Activated T-cell treated with anti-CD3 and anti-CD28 coated beads, Interleukin-2, amount 50 U/mL, for 24 hours (primary cell): ENCODE data around the gene ALDH7A1.
"Not testable (repeated sequence)": the region's sequence is repeated elsewhere in the genome, so short reads cannot be mapped to it uniquely, and the experiment has no call there.

Source experiments
- DNase-seq: peaks from one replicate; pipeline ENCODE4 v3.0.0-alpha.2; 2020
- H3K27ac Mint-ChIP-seq: 2 replicates; pipeline ENCODE4 v1.8.0; 2020; ENCODE audit warnings: mild to moderate bottlenecking, mixed read lengths
- H3K27me3 Mint-ChIP-seq: 2 replicates; pipeline ENCODE4 v1.8.0; 2020; ENCODE audit warnings: mixed read lengths
- H3K36me3 Mint-ChIP-seq: 2 replicates; pipeline ENCODE4 v1.8.0; 2020; ENCODE audit warnings: low read depth, mixed read lengths
- H3K4me1 Mint-ChIP-seq: 2 replicates; pipeline ENCODE4 v1.8.0; 2020; ENCODE audit warnings: low read depth, mixed read lengths
- H3K4me3 Mint-ChIP-seq: 2 replicates; pipeline ENCODE4 v1.8.0; 2020; ENCODE audit warnings: mild to moderate bottlenecking, moderate library complexity, mixed read lengths
- H3K9me3 Mint-ChIP-seq: 2 replicates; pipeline ENCODE4 v1.8.0; 2020; ENCODE audit warnings: mixed read lengths

ALDH7A1 gene

GRCh38 chr5:126576974-126577373 lies 18.0 kb downstream of the ALDH7A1 start:
- no peak overlapping the region for H3K4me3 Mint-ChIP-seq
- DNase-seq = no peak
- H3K27ac Mint-ChIP-seq = no peak overlapping the region
- H3K27me3 Mint-ChIP-seq = no peaks in the 10 kb centered on the region
- no peaks in the 10 kb centered on the region for H3K9me3 Mint-ChIP-seq
- no peaks in the 10 kb centered on the region for H3K4me1 Mint-ChIP-seq
- H3K36me3 Mint-ChIP-seq = peaks cover 4% of the 10 kb centered on the region

GRCh38 chr5:126575644-126576043 lies 19.4 kb downstream of the ALDH7A1 start:
- DNase-seq = no peak
- Mint-ChIP-seq H3K4me1 (no peaks in the 10 kb centered on the region), H3K4me3 (no peak overlapping the region), H3K27me3 (no peaks in the 10 kb centered on the region), H3K36me3 (peaks cover 4% of the 10 kb centered on the region), H3K27ac (no peak overlapping the region), H3K9me3 (no peaks in the 10 kb centered on the region)

GRCh38 chr5:126568206-126568755 lies 26.7 kb downstream of the ALDH7A1 start:
- H3K4me3 Mint-ChIP-seq = no peak overlapping the region
- H3K4me1 Mint-ChIP-seq = no peaks in the 10 kb centered on the region
- no peaks in the 10 kb centered on the region for H3K36me3 Mint-ChIP-seq
- no peak overlapping the region for H3K27ac Mint-ChIP-seq
- DNase-seq = no peak
- H3K27me3 Mint-ChIP-seq = no peaks in the 10 kb centered on the region
- H3K9me3 Mint-ChIP-seq = no peaks in the 10 kb centered on the region

- Mint-ChIP-seq H3K4me3 (no peak overlapping the region), H3K27me3 (no peaks in the 10 kb centered on the region), H3K9me3 (no peaks in the 10 kb centered on the region), H3K27ac (no peak overlapping the region), H3K4me1 (no peaks in the 10 kb centered on the region), H3K36me3 (no peaks in the 10 kb centered on the region)
- no peak for DNase-seq
Observed at GRCh38 chr5:126562823-126563222, 32.2 kb downstream of the ALDH7A1 start.

GRCh38 chr5:126561908-126562307 lies 33.1 kb downstream of the ALDH7A1 start:
- Mint-ChIP-seq H3K36me3 (no peaks in the 10 kb centered on the region), H3K27ac (no peak overlapping the region), H3K4me1 (no peaks in the 10 kb centered on the region), H3K27me3 (no peaks in the 10 kb centered on the region), H3K4me3 (no peak overlapping the region), H3K9me3 (no peaks in the 10 kb centered on the region)
- DNase-seq = no peak

- not testable (repeated sequence) for H3K27me3 Mint-ChIP-seq, H3K36me3 Mint-ChIP-seq, H3K9me3 Mint-ChIP-seq, DNase-seq, H3K27ac Mint-ChIP-seq, H3K4me1 Mint-ChIP-seq, H3K4me3 Mint-ChIP-seq
Observed at GRCh38 chr5:126555101-126555500, 39.9 kb downstream of the ALDH7A1 start.

- no peaks in the 10 kb centered on the region for H3K4me1 Mint-ChIP-seq
- no peaks in the 10 kb centered on the region for H3K9me3 Mint-ChIP-seq
- H3K36me3 Mint-ChIP-seq = peaks cover 3% of the 10 kb centered on the region
- H3K27ac Mint-ChIP-seq = no peak overlapping the region
- H3K27me3 Mint-ChIP-seq = no peaks in the 10 kb centered on the region
- H3K4me3 Mint-ChIP-seq = no peak overlapping the region
- DNase-seq = no peak
Observed at GRCh38 chr5:126552614-126553013, 42.4 kb downstream of the ALDH7A1 start.

GRCh38 chr5:126544087-126544740 lies 50.8 kb downstream of the ALDH7A1 start:
- Mint-ChIP-seq H3K4me3 (no peak overlapping the region), H3K27ac (no peak overlapping the region), H3K27me3 (no peaks in the 10 kb centered on the region), H3K4me1 (no peaks in the 10 kb centered on the region), H3K36me3 (no peaks in the 10 kb centered on the region), H3K9me3 (no peaks in the 10 kb centered on the region)
- peak; percentile 46 for DNase-seq

- Mint-ChIP-seq H3K36me3 (no peaks in the 10 kb centered on the region), H3K4me1 (no peaks in the 10 kb centered on the region), H3K4me3 (no peak overlapping the region), H3K27me3 (no peaks in the 10 kb centered on the region), H3K9me3 (no peaks in the 10 kb centered on the region), H3K27ac (no peak overlapping the region)
- DNase-seq = no peak
Observed at GRCh38 chr5:126543660-126544059, 51.4 kb downstream of the ALDH7A1 start.

GRCh38 chr5:126543009-126543408 lies 52.0 kb downstream of the ALDH7A1 start:
- Mint-ChIP-seq H3K36me3 (no peaks in the 10 kb centered on the region), H3K4me1 (no peaks in the 10 kb centered on the region), H3K4me3 (no peak overlapping the region), H3K27me3 (no peaks in the 10 kb centered on the region), H3K27ac (no peak overlapping the region), H3K9me3 (no peaks in the 10 kb centered on the region)
- no peak for DNase-seq

GRCh38 chr5:126542441-126542840 lies 52.6 kb downstream of the ALDH7A1 start:
- H3K9me3 Mint-ChIP-seq = no peaks in the 10 kb centered on the region
- DNase-seq = no peak
- no peak overlapping the region for H3K27ac Mint-ChIP-seq
- H3K36me3 Mint-ChIP-seq = no peaks in the 10 kb centered on the region
- H3K4me1 Mint-ChIP-seq = no peaks in the 10 kb centered on the region
- H3K4me3 Mint-ChIP-seq = no peak overlapping the region
- no peaks in the 10 kb centered on the region for H3K27me3 Mint-ChIP-seq

GRCh38 chr5:126540631-126541030 lies 54.4 kb downstream of the ALDH7A1 start:
- DNase-seq = no peak
- Mint-ChIP-seq H3K36me3 (no peaks in the 10 kb centered on the region), H3K9me3 (no peaks in the 10 kb centered on the region), H3K27ac (no peak overlapping the region), H3K27me3 (no peaks in the 10 kb centered on the region), H3K4me1 (no peaks in the 10 kb centered on the region), H3K4me3 (no peak overlapping the region)

- Mint-ChIP-seq H3K36me3 (no peaks in the 10 kb centered on the region), H3K4me3 (no peak overlapping the region), H3K27ac (no peak overlapping the region), H3K4me1 (no peaks in the 10 kb centered on the region), H3K9me3 (no peaks in the 10 kb centered on the region), H3K27me3 (no peaks in the 10 kb centered on the region)
- no peak for DNase-seq
Observed at GRCh38 chr5:126538579-126538978, 56.4 kb downstream of the ALDH7A1 start.

- Mint-ChIP-seq H3K27me3 (no peaks in the 10 kb centered on the region), H3K27ac (no peak overlapping the region)
- DNase-seq = no peak
Observed at GRCh38 chr5:126536874-126537273, 58.1 kb downstream of the ALDH7A1 start.

GRCh38 chr5:126535856-126536545 lies 59.0 kb downstream of the ALDH7A1 start:
- Mint-ChIP-seq H3K27ac (no peak overlapping the region), H3K4me1 (no peaks in the 10 kb centered on the region), H3K27me3 (no peaks in the 10 kb centered on the region), H3K36me3 (no peaks in the 10 kb centered on the region), H3K9me3 (no peaks in the 10 kb centered on the region), H3K4me3 (no peak overlapping the region)
- DNase-seq = no peak

More at GRCh38 chr5:126536874-126537273, 58.1 kb downstream of the ALDH7A1 start:
- Mint-ChIP-seq H3K4me1 (no peaks in the 10 kb centered on the region), H3K36me3 (no peaks in the 10 kb centered on the region), H3K9me3 (no peaks in the 10 kb centered on the region), H3K4me3 (no peak overlapping the region)
